ENCODE measurements around the gene HRNR.

- TF ChIP-seq CTCF (IDR thresholded peaks at IDR 0.05; ENCODE audit: insufficient read depth, low read depth, low read length): no peak
- TF ChIP-seq EZH2 (IDR thresholded peaks at IDR 0.05; ENCODE audit: insufficient read depth, low read length): no peak
Observed at GRCh38 chr1:152252157-152252556, 28.2 kb upstream of the HRNR start.

Measured in astrocyte (in vitro differentiated cells and primary cell).